Ascending aorta (tissue), 2 donors: ENCODE measurements around the gene CARD19. TPM values are rescaled to one million over a fixed set of nuclear protein-coding genes. Genes with fewer than 3 reads are reported as not detected.

Experiments
- DNase-seq, 2 donors: peaks; one replicate each; pipeline ENCODE4 v3.0.0-alpha.2; 2019; ENCODE audit warnings: low spot score in 2 of 2
- H3K27ac ChIP-seq, 2 donors: fragments of 200-600 bp; sonication (generic); one replicate each; pipeline ENCODE4 v1.5.1; 2016 to 2017; ENCODE audit warnings: mild to moderate bottlenecking in 1 of 2
- H3K27me3 ChIP-seq: fragments of 200-600 bp; sonication (generic); one replicate; pipeline ENCODE4 v1.5.1; 2017
- H3K36me3 ChIP-seq, 2 donors: fragments of 200-600 bp; sonication (generic); one replicate each; pipeline ENCODE4 v1.5.1; 2016
- H3K4me1 ChIP-seq, 2 donors: fragments of 200-600 bp; sonication (generic); one replicate each; pipeline ENCODE4 v1.5.1; 2016 to 2017; ENCODE audit warnings: mild to moderate bottlenecking in 1 of 2
- H3K4me3 ChIP-seq, 2 donors: fragments of 200-600 bp; sonication (generic); one replicate each; pipeline ENCODE4 v1.5.1; 2016 to 2017; ENCODE audit warnings: mild to moderate bottlenecking in 1 of 2
- H3K9me3 ChIP-seq, 2 donors: fragments of 200-600 bp; sonication (generic); one replicate each; pipeline ENCODE4 v1.5.1; 2016
- CTCF ChIP-seq, 3 experiments: fragments of 200-600 bp in 2 of 3; fragments of 450-650 bp in 1 of 3; sonication (generic) in 2 of 3; IDR thresholded peaks; one replicate each; pipeline ENCODE4 v1.5.1; 2016 to 2019; ENCODE audit warnings: antibody characterized with exemption in 3 of 3, mild to moderate bottlenecking in 1 of 3, moderate library complexity in 1 of 3
- intact Hi-C: fragments of 100-400 bp; cut with DNase I; formaldehyde crosslinking; loops from one replicate; pipeline ENCODE4 v1.15.1; 2023
- total RNA-seq: library from RNA; depleted of rRNA; stranded (reverse); fragments of >200 nt; gene quantifications from one replicate; pipeline ENCODE4 v1.1.0, GENCODE V29; 2016

CARD19 gene
- total RNA-seq, 1 donor from 2014 or later: 212 TPM

GRCh38 chr9:93057703-93058354 lies 38.2 kb upstream of the CARD19 start:
- intact Hi-C loops: loop anchor here (1.0 to 5.0 kb wide), 3 partner anchors 37 to 75 kb away; no protein-coding TSS in a partner anchor
- H3K27ac ChIP-seq: peak overlapping the region; percentile 90 to 92
- peak overlapping the region in 1 of 2 donors; percentile 74 for H3K4me3 ChIP-seq

DNA sequence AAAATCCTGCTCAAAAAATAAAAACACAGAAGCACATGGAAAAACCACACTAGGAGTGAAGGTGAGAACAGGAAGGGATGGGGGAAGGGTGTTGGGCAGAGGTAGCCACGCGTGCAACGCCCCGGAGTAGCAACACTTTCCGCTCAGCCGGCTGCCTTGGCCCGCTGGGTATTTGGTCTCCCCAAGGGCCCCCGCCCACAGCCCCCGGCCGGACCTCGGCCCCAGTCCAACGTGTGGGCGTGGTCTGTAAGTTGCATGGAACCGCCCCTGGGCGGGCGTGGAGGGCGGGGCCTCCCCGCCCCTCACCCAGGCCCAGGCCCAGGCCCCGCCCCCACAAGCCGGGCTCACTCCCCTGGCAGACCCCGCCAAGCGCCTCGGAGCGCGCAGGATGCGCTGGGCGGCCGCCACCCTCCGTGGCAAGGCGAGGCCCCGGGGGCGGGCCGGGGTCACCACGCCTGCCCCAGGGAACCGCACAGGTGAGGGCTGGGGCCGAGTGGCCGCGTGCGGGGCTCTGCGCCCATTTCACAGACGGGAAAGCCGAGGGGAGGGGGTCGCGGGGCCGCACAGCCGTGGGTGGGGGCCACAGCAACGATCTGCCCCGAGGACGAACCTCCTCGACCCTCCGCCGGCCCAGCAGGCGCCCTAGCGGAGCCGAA lies 37.5 kb upstream of the CARD19 start, which contains the start of gene SUSD3:
TSS of gene SUSD3 (plus strand) at position 347 of the 656 bp plus-strand sequence. CDS start at position 389, 42 bp downstream.
- peak in 1 of 2 donors; percentile 87 for DNase-seq
- no peak for TF ChIP-seq CTCF (IDR thresholded peaks at IDR 0.05)
- peak within 1 kb of the TSS; percentile 64 to 74 for H3K4me3 ChIP-seq
- H3K36me3 ChIP-seq: no peaks in the 10 kb centered on the region
- no peaks in the 10 kb centered on the region for H3K27me3 ChIP-seq
- peaks cover 28 to 52% of the 10 kb centered on the region in 2 donors for H3K4me1 ChIP-seq
- H3K27ac ChIP-seq: peak within 1 kb of the TSS; percentile 90 to 92
- H3K9me3 ChIP-seq: no peaks in the 10 kb centered on the region
- intact Hi-C loops: loop anchor here (1.0 to 5.0 kb wide), 3 partner anchors 37 to 74 kb away; no protein-coding TSS in a partner anchor

More at GRCh38 chr9:93057703-93058354, 38.2 kb upstream of the CARD19 start:
- Histone ChIP-seq H3K36me3 (no peaks in the 10 kb centered on the region), H3K4me1 (peaks cover 28 to 57% of the 10 kb centered on the region in 2 donors), H3K9me3 (no peaks in the 10 kb centered on the region), H3K27me3 (no peaks in the 10 kb centered on the region)
- TF ChIP-seq CTCF (IDR thresholded peaks at IDR 0.05): no peak
- DNase-seq: peak in 1 of 2 donors; percentile 61

GRCh38 chr9:93059011-93059714 lies 36.9 kb upstream of the CARD19 start:
- Histone ChIP-seq H3K4me1 (peaks cover 25 to 46% of the 10 kb centered on the region in 2 donors), H3K27ac (peak overlapping the region; percentile 90 to 92), H3K9me3 (no peaks in the 10 kb centered on the region), H3K27me3 (no peaks in the 10 kb centered on the region), H3K4me3 (peak overlapping the region; percentile 64 to 74), H3K36me3 (no peaks in the 10 kb centered on the region)
- TF ChIP-seq CTCF (IDR thresholded peaks at IDR 0.05): no peak
- intact Hi-C loops: loop anchor here (2.0 to 5.0 kb wide), 2 partner anchors 57 to 74 kb away; no protein-coding TSS in a partner anchor
- DNase-seq: peak in 1 of 2 donors; percentile 64

DNA sequence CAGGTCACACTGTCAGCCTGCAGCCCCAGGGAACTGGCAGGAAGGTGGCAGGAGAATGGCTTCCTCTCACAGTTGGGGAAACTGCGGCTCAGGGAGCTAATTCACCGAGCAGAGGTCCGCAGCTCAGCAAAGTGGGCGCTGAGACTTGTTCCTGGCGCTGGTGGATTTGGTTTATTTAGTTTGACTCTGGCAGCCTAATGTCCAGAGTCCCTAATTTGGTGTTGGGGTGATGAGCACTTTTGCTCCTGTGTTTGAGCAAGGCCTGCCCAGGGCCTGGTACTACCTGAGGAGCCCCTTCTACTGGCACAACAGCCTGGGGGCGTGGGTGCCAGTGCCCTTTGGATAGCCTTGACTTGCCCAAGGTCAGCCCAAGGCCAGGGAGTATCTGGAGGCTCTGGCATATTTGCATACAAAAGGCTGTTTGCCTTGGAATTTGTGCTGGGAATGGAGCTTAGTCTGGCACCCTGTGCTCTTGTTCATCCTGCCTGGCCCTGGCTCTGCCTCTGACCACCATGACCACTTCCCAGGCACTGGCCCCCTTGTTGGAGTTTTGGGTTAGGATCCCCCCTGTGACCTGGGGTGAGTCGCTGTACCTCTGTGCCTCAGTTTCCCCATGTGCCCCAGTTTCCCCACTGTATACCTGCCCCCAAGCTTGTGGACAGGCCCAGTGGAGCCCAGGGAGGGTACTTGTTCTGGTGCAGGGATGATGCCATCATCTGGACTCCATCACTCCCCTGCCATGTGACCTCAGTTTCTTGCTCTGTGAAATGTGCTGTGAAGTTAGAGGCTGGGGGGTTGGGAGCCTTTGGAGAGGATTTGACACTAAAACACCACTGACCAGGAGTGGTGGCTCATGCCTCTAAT lies 36.1 kb upstream of the CARD19 start:
- TF ChIP-seq CTCF (IDR thresholded peaks at IDR 0.05): no peak
- intact Hi-C loops: loop anchor here (2.0 to 5.0 kb wide), 2 partner anchors 58 to 73 kb away; no protein-coding TSS in a partner anchor

More for the DNA sequence above, 36.1 kb upstream of the CARD19 start:
- Histone ChIP-seq H3K4me3 (peak overlapping the region; percentile 64 to 74), H3K27me3 (no peaks in the 10 kb centered on the region), H3K4me1 (peaks cover 19 to 41% of the 10 kb centered on the region in 2 donors), H3K27ac (peak overlapping the region; percentile 90 to 92), H3K36me3 (no peaks in the 10 kb centered on the region), H3K9me3 (no peaks in the 10 kb centered on the region)
- peak in 1 of 2 donors; percentile 58 for DNase-seq
